A375 (cell line): ENCODE data around the gene RPS6KA2. TPM values are rescaled to one million over a fixed set of nuclear protein-coding genes. Genes with fewer than 3 reads are reported as not detected.

ENCODE experiments used
- small RNA-seq: library from RNA; depleted of rRNA; stranded (forward); fragments of <200 nt; gene quantifications from one replicate; pipeline ENCODE3, GENCODE V24; 2014
- total RNA-seq: library from RNA; depleted of rRNA; stranded (reverse); fragments of >200 nt; shearing (Covaris generic); gene quantifications from 2 replicates; pipeline ENCODE4 v1.2.3, GENCODE V29; 2014; rRNA removed

Gene RPS6KA2
- total RNA-seq: 10.5 and 14.1 TPM in 2 replicates

DNA sequence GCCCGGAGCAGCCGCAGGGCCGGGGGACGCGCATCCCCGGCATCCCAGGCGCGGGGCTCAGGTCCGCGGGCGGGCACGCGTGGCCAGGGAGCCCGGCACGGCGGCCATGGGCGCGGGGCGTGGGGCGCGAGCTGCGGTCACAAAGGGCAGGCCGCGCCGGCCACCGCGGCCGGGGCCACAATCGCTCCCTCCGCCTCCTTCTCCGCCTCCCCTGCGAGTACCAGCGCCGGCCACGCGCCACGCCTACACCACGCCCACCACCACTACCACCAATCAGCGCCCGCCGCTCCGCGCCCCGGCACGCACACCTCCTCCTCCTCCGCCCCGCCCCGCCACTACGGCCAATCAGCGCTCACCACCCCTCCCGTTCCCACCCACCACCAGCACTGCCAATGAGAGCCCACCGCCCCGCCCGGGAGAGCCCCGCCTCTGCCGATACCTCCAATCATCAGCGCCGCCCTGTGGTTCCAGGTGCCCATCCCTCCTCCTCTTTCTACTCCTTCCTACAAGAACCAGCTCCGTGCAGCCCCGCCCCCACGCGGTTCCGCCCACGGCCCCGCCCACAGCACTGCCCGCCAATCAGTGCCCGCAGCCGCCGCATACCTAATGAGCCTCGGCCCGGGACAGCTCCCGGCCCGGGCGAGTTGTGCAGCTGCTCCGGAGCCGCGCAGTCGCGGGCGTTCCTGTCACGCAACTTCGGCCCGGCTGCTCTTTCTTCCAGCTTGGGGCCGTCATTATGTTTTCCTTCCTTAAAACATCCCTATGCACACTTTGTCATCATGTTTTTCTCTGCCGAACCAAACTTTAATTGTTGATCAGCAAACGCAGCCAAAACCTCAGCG, at the start of gene RPS6KA2:
Gene RPS6KA2 (minus strand): TSS at position 219 of the 842 bp plus-strand sequence. CDS start 232 bp downstream, outside the sequence.

DNA sequence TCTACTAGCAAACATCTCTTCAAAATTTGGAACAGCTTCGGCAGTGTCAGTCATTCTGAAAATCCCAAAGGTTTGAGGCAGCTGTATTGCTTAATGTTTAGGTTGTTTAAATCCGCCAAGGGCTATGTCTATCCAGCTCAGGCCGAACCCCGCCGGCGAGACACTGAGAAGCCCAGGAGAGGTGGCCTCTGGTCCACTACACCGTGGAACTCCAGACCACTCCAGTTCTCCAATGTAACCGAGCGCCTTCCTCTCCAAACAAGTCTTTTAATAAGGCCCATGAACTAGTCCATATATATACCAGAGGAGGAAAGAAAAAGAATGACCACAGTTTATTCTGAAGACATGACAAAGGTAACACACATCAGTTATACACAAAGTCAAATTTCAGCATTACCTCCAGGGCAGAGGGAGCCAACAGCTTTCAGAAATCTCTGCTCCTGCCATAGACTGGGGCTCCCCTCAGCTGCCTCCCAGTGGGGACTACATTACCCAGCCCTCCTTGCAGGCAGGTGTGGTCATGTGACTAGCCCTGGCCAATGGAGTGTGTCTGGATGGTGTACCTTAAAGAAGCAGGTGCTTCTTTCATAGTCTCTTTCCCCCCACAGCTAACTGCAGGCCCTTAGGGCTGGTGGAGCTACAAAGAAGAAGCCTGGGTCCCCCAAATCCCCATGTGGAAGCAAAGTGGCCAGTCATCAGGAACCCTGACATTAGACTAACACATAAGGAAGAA, 40.5 kb downstream of the RPS6KA2 start, which contains the start of gene RAMACL:
Gene RAMACL (minus strand): TSS at position 255 of the 733 bp plus-strand sequence. CDS start 201 bp downstream, at position 54.

GRCh38 chr6:166382933-166383801, 243.9 kb downstream of the RPS6KA2 start, which contains the start of gene MPC1:
Gene MPC1, minus strand, starts transcription at chr6:166382940. Its CDS starts 64 bp downstream, at chr6:166382876.

Small RNAs within 50 kb of the gene (small RNA-seq; reads per million reads assigned to genes)
- not detected for gene MIR1913

Other genes with a start within 250 kb of the RPS6KA2 start
- 11.6 and 18.2 TPM in 2 replicates for gene MPC1, start 244.3 kb downstream of the RPS6KA2 start, total RNA-seq
- 0.23 and 0.66 TPM in 2 replicates for gene RAMACL, start 40.6 kb downstream of the RPS6KA2 start, total RNA-seq